VCaP (cell line): ENCODE results near the gene PCNX4.
A peak's percentile ranks its signal among the peaks of the same experiment; 100 is the strongest.

Experiments
- H3K27ac ChIP-seq: fragments of 450-650 bp; 2 replicates; pipeline ENCODE4 v1.5.1; 2017
- TF ChIP-seq, protein P1 (sequence below): fragments of 450-650 bp; conservative IDR thresholded peaks from 2 replicates; pipeline ENCODE4 v1.5.1; 2017; ENCODE audit warnings: mild to moderate bottlenecking, moderate library complexity

Gene PCNX4

DNA sequence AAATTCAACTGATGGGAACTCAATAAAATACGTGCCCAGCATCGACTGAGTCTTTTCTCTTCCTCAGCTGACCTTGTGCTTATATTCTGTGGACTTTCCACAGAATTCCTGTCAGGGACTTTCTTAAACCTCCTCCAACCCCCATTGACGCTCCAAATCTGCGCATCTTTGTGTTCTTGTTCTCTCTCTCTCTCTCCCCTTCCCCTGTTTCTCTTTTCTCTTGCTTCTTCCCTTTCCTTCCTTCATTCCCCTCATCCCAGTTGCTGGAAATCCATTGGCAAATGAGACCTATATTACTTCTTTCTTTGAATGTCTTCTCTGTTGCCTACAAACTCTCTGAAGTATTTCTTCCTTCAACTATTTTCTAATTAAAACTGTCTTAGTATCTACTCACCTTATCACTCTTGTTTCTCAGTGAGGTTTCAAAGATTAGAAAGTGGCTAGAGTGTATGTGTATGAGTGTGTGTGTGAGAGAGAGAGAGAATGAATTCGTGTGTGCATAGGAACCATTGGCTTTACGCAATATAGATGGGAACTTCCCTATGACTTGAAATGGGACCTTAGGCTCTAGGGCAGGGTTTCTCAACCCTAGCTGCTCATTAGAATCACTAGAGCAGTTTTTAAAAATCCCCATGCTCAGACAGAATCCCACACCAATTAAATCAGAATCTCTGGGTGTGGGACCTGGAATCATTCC, 115.3 kb downstream of the PCNX4 start:
- TF ChIP-seq, protein P1, sequence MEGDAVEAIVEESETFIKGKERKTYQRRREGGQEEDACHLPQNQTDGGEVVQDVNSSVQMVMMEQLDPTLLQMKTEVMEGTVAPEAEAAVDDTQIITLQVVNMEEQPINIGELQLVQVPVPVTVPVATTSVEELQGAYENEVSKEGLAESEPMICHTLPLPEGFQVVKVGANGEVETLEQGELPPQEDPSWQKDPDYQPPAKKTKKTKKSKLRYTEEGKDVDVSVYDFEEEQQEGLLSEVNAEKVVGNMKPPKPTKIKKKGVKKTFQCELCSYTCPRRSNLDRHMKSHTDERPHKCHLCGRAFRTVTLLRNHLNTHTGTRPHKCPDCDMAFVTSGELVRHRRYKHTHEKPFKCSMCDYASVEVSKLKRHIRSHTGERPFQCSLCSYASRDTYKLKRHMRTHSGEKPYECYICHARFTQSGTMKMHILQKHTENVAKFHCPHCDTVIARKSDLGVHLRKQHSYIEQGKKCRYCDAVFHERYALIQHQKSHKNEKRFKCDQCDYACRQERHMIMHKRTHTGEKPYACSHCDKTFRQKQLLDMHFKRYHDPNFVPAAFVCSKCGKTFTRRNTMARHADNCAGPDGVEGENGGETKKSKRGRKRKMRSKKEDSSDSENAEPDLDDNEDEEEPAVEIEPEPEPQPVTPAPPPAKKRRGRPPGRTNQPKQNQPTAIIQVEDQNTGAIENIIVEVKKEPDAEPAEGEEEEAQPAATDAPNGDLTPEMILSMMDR = no peak

DNA sequence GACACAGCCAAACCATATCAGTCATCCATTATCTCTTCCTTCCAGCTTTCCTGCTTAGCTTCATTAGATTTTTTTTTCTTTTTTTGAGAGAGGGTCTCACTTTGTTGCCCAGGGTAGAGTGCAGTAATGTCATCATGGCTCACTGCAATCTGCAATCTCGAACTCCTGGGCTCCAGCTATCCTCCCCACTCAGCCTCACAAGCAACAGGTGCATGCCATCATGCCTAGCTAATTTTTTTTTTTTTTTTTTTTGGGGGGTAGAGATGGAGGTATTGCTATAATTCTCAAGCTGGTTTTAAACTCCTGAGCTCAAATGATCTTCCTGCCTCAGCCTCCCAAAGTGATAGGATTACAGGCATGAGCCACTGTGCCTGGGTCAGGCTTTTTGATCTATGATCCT, 119.0 kb downstream of the PCNX4 start:
- H3K27ac ChIP-seq = no peak overlapping the region
- TF ChIP-seq, protein P1 = no peak

More for the DNA sequence above, 115.3 kb downstream of the PCNX4 start:
- H3K27ac ChIP-seq = no peak overlapping the region

DNA sequence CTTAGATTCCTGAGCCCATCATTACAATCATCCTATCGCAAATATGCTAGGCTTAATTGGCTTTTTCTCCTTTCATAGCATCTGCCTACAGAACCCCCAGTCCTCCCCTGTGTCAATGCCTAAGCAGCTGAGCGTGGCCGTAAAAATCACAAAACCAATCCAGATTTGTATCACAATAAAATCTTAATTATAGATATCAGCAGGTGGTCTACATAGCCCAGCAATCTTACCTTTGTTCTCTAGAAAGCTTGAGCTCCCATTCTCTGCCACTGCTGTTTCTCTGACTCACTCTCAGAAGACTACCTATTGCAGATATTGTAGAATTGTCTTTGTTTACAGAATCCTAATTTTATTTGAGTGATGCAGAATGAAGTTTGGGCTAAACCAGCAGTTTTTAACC, 119.4 kb downstream of the PCNX4 start:
- no peak overlapping the region for H3K27ac ChIP-seq
- TF ChIP-seq, protein P1 = no peak

DNA sequence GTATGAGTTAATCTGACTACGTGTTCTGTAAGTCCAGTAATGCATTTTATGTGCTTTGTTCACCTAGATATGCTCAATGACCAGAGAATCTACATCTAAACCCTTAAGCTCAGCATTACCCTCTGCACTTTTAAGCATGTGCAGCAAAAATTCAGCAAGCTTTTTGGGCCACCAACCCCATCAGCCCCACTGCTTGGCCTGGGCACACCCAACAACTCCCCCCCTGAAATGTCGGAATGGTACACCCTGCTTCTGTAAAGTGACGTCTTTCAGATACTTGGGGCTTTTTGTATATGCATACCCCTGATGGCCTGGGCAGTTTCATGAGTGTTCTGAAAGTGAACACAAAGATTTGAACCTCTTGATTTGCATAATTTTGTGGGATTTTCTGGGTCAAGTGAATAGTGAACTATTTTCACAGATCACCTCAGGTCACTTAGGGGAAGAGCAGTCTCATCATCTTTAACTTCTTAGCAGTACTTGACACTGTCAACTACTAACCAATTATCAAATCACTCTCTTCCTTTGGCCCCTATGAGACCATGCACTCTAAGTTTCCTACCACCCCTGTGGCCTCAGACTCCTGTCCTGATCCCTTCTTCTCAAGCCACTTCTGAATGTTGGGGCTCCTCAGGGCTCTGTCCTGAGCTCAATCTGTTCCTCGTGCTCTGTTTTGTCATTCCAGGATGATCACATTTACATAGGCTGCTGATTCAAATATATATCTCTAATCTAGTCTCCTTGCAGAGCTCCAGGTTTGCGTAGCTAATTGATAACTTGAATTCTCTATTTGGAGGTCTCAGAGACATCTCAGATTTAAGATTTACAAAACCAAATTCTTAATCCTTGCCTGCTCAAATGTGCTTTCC, 121.0 kb downstream of the PCNX4 start:
- TF ChIP-seq, protein P1 = no peak
- H3K27ac ChIP-seq = no peak overlapping the region

DNA sequence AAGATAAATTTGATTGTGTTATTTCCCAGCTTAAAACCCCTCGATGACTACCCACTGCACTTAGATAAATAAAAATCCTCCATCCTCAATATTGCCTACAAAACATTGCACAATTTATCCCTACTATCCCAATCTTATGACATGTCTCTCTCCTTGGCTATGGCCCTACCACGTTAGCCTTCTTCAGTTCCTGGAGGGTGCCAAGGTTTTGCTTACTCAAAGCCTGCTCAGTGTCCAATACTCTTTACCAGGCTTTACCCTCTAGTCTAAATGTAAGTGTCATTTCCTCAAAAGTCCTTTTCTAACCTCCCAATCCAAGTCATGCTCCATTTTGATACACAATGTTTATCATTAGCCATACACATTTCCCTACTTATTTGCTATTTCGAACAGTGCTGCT, 122.3 kb downstream of the PCNX4 start:
- no peak overlapping the region for H3K27ac ChIP-seq

DNA sequence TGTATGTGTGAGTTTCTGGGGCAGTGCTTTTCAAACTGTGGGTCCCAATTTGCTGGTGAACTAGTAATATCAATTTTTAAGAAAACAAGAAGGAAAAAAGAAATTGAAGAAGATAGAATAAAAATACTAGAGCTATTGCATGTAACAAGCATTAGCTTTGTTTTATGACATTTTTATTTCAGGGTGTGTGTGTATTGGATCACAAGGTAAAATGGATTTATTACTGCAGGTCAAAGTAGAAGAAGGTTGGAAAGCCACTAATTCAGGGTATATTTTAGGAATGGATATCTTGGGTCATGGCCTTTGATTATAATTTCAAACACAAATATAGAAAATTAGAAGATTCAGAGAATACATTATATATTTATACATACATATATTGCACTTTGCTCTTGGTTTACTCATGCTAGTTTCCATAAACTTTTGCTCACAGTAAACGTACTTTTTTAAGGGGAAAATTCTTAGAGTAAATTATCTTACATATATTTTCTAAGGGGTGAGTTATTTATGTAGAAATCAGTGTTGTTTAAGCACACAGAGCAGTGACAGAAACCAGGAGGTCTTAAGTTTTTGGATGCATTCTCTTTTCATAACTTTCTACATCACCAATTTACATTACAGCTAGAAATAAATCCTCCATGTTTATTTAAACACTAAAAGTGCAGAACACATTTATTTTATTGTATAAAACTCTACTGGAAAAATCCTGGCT, 122.8 kb downstream of the PCNX4 start:
- H3K27ac ChIP-seq = 0 out of 2 replicates have a peak overlapping the region, but pooled peaks have one; percentile 5
- TF ChIP-seq, protein P1 = no peak

More for the DNA sequence above, 122.3 kb downstream of the PCNX4 start:
- TF ChIP-seq, protein P1 = no peak

DNA sequence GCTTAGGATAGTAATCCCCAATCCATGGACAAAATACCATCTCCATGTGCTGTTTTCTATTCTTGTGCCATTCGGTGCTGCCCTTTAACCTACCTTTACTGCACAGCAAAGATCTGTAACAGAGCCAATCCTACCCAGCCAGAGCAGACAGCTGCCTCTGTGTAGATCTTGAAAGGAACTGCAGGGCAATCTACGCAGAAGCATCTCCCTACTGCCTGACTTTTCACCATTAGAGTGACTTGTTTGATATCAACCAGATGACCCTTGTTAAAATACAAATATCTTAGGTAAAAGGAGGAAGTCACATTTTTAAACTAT, 123.4 kb downstream of the PCNX4 start:
- TF ChIP-seq, protein P1 = no peak
- H3K27ac ChIP-seq = 0 out of 2 replicates have a peak overlapping the region, but pooled peaks have one; percentile 5
